HG03571 (cell line): Measurements from ENCODE around the gene SYT7.

ENCODE experiments used
- ATAC-seq: cut with Tn5 transposase; IDR thresholded peaks from one replicate; pipeline ENCODE4 v1.9.1; 2021; ENCODE audit not compliant: unreplicated experiment

Gene SYT7

GRCh38 chr11:61586792-61587430 is 6.0 kb upstream of the SYT7 start:
- ATAC-seq = no peak

DNA sequence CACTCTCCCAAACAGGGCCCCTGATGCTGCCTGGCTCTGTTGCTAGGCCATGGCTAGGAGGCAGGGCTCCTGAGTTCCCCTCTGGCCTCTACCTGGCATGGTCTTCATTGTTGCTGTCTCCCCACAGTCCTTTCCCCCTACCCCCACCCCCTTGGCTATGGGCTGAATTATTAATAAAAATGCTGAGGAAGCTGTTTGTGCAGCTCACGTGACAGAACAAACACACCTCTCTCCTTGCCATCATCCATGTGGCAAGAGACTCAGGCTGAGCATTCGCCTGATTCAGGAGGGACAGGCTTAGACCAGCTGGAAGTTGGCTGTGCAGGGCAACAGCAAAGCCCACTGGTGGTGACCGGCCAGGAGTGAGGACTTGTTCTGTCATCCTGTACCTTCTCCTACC is 4.2 kb upstream of the SYT7 start:
- no peak for ATAC-seq

DNA sequence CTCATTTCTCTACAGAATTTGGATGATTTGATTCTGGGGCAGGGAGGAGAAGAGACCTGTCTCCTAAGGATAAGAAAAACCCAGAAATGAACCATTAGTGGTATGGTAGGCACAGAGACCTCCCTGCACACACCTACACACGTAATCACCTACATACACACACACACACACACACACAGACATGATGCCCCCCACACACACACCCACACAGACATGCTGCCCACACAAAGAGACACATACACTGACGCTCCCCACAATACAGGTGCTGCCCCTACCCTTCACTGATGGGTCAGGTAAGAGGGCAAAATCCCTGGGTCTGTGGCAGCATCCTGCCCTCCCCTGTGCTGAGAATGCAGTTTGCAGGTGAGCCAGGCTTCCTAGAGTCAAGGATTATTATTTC is 1.1 kb upstream of the SYT7 start:
- no peak for ATAC-seq

GRCh38 chr11:61580271-61580888 is 496 bp downstream of the SYT7 start:
- no peak for ATAC-seq

GRCh38 chr11:61579676-61580270 is 1.1 kb downstream of the SYT7 start:
- no peak for ATAC-seq

DNA sequence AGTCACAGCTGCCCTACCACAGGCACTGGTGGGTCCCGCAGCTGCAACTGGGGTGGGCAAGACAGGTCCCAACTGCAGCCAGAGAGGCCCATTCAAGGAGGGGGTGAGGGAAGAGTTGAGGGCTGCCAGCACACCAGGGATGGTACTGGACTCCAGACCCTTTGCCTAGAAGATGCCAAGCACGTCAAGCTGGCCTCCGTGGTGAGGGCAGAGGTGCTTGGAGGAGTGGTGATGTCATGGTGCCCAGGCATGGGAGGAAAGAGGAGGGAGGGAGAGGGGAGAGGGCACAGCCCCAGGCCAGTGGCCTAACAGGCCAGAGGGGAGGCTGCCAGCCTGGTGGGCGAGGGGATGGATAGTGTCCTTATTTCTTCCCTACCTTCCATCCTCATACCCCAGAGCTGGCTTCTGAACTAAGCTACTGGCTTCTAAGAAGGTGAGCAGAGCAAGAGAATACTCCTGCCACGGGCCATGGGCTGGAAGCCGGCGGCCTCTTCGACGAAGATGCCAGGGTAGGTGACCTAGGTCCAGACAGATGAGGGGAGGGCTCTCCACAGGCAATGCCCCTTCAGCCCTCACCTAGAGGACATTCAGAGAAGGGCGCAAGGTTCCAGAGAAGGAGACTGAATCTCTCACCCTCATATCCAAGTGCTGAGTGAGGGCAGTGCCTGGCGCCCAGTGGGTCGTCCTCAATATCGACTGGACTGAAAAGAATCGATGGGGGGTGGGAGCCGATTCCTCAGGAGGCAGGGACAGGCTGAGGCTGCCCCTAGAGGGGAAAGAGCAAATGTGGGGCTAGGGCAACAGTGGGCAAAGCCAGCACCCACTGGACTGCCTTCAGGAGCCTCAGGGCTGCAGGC is 1.8 kb downstream of the SYT7 start:
- no peak for ATAC-seq

GRCh38 chr11:61577383-61578118 is 3.3 kb downstream of the SYT7 start:
- no peak for ATAC-seq

GRCh38 chr11:61575886-61576861 is 4.7 kb downstream of the SYT7 start:
- no peak for ATAC-seq

DNA sequence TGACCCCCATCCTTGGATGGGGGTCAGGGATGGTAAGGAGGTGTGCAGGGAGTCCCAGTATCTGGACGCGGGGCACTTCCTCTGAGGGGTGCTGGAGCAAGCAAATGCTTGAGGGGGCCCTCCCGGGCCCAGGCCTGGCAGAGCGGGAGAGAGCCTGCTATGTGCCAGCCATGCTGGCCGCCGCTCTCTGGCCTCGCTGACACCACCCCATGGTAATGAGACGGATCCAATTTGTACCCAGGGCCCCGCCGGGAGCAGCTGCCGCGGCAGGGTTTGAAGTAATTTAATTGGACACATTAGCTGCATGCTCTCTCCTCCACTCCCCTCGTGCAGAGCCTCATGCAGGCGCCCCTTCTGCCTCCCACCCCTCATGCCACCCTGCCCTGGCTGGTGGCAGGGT is 6.3 kb downstream of the SYT7 start:
- ATAC-seq = no peak

DNA sequence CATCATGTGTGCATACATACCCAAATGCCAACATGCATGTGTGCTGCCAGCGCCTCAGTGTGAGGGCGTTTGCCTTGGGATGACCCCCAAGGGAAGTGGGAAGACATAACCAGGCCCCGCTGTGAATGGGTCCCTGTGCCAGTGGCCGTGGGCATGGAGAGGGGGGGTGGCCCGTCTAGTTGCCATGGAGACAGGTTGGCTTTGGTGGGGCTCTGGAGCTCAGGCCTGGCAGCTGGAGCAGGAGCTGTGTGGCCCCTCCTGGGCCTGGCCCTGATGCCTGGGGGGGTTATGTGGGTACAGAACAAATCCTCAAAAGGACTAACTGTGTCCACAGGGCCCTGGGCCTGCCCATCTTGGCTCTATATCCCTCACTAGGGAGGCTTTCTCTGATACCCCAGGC is 8.0 kb downstream of the SYT7 start:
- ATAC-seq = no peak

DNA sequence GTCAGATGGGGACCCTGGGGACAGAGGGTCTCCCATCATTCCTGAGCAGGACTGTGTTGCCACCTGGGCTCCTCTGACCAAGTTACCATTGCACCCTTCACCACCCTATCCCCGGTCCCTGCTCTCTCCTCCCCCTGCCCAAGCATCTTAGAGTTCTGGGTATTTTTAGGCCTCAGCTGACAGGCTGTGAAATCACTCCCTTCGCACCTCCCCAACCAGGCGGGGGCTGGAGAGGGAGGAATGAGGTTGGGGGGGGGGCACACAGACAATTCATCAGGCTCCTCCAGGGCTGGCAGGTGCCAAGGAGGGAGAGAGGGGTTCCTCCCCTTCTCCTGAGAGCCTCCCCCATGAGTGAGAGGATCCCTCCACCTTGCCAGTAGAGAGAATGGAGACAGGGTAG is 9.0 kb downstream of the SYT7 start:
- ATAC-seq = no peak

DNA sequence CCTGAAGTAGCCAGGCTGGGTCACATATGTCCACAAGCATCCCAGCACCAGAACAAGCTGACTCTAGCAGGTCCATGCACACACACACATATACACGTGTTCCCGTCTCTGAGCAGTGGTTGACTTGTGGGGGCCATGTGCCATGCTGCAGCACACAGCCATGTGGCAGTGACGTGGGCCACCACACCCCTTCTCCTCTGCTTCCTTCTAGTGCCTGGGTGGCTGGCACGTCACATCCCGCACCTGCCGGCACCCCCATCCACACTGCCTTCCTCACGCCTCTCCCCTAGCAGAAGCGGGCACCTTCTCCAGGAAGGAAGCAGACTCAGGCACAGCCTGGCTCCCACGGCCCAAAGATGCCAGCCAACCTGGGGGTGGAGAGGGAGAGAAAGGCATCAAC is 9.5 kb downstream of the SYT7 start:
- no peak for ATAC-seq

GRCh38 chr11:61569701-61570100 is 11.2 kb downstream of the SYT7 start:
- no peak for ATAC-seq

- no peak for ATAC-seq
These were observed 11.9 kb downstream of the SYT7 start for GRCh38 chr11:61569018-61569417.

- no peak for ATAC-seq
These were observed 13.4 kb downstream of the SYT7 start for GRCh38 chr11:61567286-61568061.

- no peak for ATAC-seq
These were observed 15.8 kb downstream of the SYT7 start for GRCh38 chr11:61564936-61565696.

DNA sequence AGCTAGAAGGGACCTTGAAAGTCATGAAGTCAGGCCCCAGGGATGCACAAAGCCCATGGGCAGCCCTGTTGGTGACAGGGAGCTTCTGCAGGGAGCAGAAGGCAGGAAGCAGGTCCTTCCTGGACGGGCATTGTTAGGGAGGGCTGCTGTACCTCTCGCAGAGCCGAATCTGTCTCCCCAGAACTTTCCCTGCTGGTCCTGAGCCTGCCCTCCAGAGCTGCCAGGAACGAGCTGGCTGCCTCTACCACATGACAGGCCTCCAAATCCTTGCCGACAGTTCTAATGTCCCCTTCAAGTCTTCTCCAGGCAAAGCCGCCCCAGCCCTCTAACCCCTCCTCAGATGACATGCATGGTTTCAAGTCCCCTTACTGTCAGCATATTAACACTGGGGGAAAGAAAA is 20.1 kb downstream of the SYT7 start:
- no peak for ATAC-seq

DNA sequence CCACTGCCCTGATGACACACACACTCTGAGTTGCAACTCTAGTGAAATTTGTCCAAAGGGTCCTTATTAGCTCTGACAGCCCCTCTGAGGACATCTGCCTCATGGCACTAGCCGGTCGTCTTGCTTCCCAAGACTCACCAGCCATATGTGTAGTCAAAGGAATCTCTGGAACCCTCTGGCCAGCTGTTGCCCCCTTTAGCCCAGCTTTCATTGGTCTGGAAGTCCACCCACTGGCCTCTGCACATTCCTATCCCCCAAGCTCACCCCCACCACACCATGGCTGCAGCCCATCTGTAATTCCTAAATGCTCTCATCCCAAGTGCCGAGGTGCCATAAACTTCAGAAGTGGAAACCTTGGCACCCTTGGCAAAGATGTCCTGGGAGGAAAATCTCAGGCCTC is 24.3 kb downstream of the SYT7 start:
- ATAC-seq = no peak
